Measurements from ENCODE around the gene RGS12. TPM values are rescaled to one million over a fixed set of nuclear protein-coding genes. Genes with fewer than 3 reads are reported as not detected.

RGS12 gene
- total RNA-seq, 1 experiment from 2014 or later, result 16.9 TPM

DNA sequence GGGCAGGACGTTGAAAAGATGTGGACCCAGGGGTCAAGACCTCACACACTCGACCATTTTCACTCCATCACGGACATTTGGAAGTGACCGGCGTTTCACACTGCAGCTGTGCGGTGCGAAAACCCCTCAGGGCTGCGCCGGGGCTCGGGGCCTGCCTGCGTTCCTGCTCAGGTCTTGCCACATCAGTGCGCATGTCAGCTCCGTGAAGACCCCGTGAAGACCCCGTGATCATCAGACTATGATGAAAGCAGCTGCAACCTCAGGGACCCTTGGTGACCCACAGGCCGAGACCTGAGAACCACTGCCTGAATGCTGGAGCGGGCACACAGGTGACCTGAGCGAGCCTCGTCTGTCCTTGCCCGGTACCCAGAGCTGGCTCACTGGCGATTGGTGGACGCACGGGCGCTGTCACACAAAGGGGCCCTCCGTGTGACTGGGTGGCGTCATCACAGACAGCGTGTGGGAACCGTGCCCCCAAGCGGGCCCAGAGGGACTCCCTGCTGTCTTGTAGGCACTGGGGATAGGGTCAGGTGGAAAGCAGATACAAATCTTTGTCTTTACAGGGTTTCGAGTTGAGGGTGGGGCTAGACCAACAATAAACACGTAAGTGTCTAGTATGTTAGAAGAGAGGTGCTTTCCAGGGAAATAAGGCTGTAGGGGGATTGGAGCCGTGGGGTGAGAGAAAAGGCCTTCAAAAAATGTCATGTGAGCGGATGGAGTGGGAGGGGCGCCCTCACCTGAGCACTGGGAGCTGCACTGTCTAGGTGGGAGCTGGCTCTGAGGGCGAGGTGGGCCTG, 31.2 kb upstream of the RGS12 start:
- H3K4me1 ChIP-seq (ENCODE audit: insufficient read depth, low read length), result no peaks in the 10 kb centered on the region
- no peak overlapping the region for H2BK15ac ChIP-seq (ENCODE audit: low read depth, low read length)
- peak overlapping the region in 1 of 3 experiments; percentile 57; a peak in 2 of 7 replicates for H3K27ac Mint-ChIP-seq
- H2BK12ac ChIP-seq (ENCODE audit: insufficient read length, low read depth, low read length), result no peak overlapping the region
- H3K56ac ChIP-seq (ENCODE audit: insufficient read length, low read depth, low read length), result no peak overlapping the region
- H3K36me3 Mint-ChIP-seq (ENCODE audit: insufficient read depth in 1 of 3, low read depth in 3 of 3), result no peaks in the 10 kb centered on the region
- no CpG with 5 or more reads among the region's 35 CpGs for WGBS (ENCODE audit: extremely low coverage, insufficient read length, low lambda C conversion rate)
- no peaks in the 10 kb centered on the region for H3K23me2 ChIP-seq (ENCODE audit: insufficient read length, low read depth, low read length, poor library complexity, severe bottlenecking)
- H2BK120ac ChIP-seq (ENCODE audit: low read depth, low read length, poor library complexity, severe bottlenecking), result no peak overlapping the region
- no peak overlapping the region for H2BK5ac ChIP-seq (ENCODE audit: insufficient read length, low read length)
- no peak overlapping the region for H2BK20ac ChIP-seq (ENCODE audit: low read depth, low read length, poor library complexity, severe bottlenecking)
- peak; percentile 26 for DNase-seq
- H3K79me2 ChIP-seq (ENCODE audit: insufficient read depth, low read length), result no peaks in the 10 kb centered on the region
- H4K91ac ChIP-seq (ENCODE audit: insufficient read length, low read depth, low read length), result no peak overlapping the region
- no peak overlapping the region for H3K4me3 Mint-ChIP-seq
- H3K27me3 ChIP-seq (ENCODE audit: insufficient read depth, low read length), result no peaks in the 10 kb centered on the region; the same call in 1 of the 2 replicates
- H2AFZ ChIP-seq (ENCODE audit: low read length), result no peak overlapping the region
- TF ChIP-seq CTCF (conservative IDR thresholded peaks at IDR 0.05), result no peak
- H3K4me2 ChIP-seq (ENCODE audit: insufficient read depth, insufficient read length, low read length), result no peak overlapping the region
- peaks cover 17% of the 10 kb centered on the region for H3K27me3 Mint-ChIP-seq (ENCODE audit: low read depth)
- no peak overlapping the region for H3T11ph ChIP-seq (ENCODE audit: low read length)
- no peaks in the 10 kb centered on the region for H3K9me3 ChIP-seq (ENCODE audit: control insufficient read depth, low read depth, low read length)
- no peak overlapping the region for H3K9ac ChIP-seq (ENCODE audit: extremely low read depth, insufficient read length, low read length)
- no peak overlapping the region for H3K4ac ChIP-seq (ENCODE audit: low read depth, low read length)
- no peaks in the 10 kb centered on the region for H4K20me1 ChIP-seq (ENCODE audit: control insufficient read depth, insufficient read depth, insufficient read length)
- no peaks in the 10 kb centered on the region; a peak in 1 of 5 replicates for H3K9me3 Mint-ChIP-seq
- H3K23ac ChIP-seq (ENCODE audit: insufficient read length, low read depth, low read length), result no peak overlapping the region
- no peak overlapping the region for H4K5ac ChIP-seq (ENCODE audit: insufficient read length, low read depth, low read length)
- no peak overlapping the region for H3K27ac ChIP-seq (ENCODE audit: insufficient read length, low read depth, low read length)
- H2AK5ac ChIP-seq (ENCODE audit: insufficient read length, low read length), result no peak overlapping the region
- no peak overlapping the region for H3K18ac ChIP-seq (ENCODE audit: insufficient read length, low read depth, low read length)
- no peak overlapping the region for H4K8ac ChIP-seq (replicated peaks; ENCODE audit: insufficient read length, low read depth, low read length)
- no peaks in the 10 kb centered on the region for H3K4me1 Mint-ChIP-seq
- no peaks in the 10 kb centered on the region for H3K79me1 ChIP-seq (ENCODE audit: insufficient read depth, low read depth, low read length, poor library complexity, severe bottlenecking)
- H3K14ac ChIP-seq (ENCODE audit: insufficient read depth, low read length), result no peak overlapping the region; the same call in 1 of the 2 replicates

All from H9 (cell line).